Heart left ventricle (tissue), 13 donors: ENCODE data around the gene CXCL11.
"Not testable (repeated sequence)": the region's sequence is repeated elsewhere in the genome, so short reads cannot be mapped to it uniquely, and the experiment has no call there.

Experiments used
- CTCF ChIP-seq, 12 donors: fragments of 200-600 bp; sonication (generic) in 4 of 12; IDR thresholded peaks; one replicate each; pipeline versions ENCODE4 v1.5.0 to v1.8.0; 2018 to 2022; ENCODE audit warnings: antibody characterized with exemption in 12 of 12, mild to moderate bottlenecking in 5 of 12
- POLR2A ChIP-seq, 2 donors: fragments of 450-650 bp; IDR thresholded peaks; one replicate each; pipeline ENCODE4 v1.6.1; 2017; ENCODE audit warnings: antibody characterized with exemption in 2 of 2, mild to moderate bottlenecking in 2 of 2, moderate library complexity in 2 of 2
- donor health status: ischemic (EF 13 %, LVEDD 7.1; RV severe dilation, severe dysfunction).
- donor health status: DM: no; HTN: yes; CAD: no.
- donor health status: DM: no; HTN: no; CAD: no.
- donor health status: ischemic (EF 25% LVEDD 6.9; RV normal size, moderate dysfunction).
- donor health status: ischemic (EF 25% LVEDD 5.7; RV mildly dilated, moderate dysfunction).
- donor health status: ischemic (EF 35%, LVEDD 5.7; RV mildly dilated, moderate dysfunction).
- donor health status: nonischemic (EF 11% LVEDD 7.7; RV severe dilation, severe dysfunction).
- donor health status: DM: yes; HTN: yes; CAD: no.
- donor health status: PGD.
- donor health status: ischemic (EF 29% LVEDD 5.4; RV normal size, mild dysfunction).
- donor health status: nonischemic (EF 23%, LVEDD 6.1; RV moderate dilation, normal function).

GRCh38 chr4:76050560-76051050 lies 14.7 kb upstream of the CXCL11 start:
- TF ChIP-seq CTCF, POLR2A (IDR thresholded peaks at IDR 0.05): not testable (repeated sequence)
